ENCODE results near the gene ENTPD5.

DNA sequence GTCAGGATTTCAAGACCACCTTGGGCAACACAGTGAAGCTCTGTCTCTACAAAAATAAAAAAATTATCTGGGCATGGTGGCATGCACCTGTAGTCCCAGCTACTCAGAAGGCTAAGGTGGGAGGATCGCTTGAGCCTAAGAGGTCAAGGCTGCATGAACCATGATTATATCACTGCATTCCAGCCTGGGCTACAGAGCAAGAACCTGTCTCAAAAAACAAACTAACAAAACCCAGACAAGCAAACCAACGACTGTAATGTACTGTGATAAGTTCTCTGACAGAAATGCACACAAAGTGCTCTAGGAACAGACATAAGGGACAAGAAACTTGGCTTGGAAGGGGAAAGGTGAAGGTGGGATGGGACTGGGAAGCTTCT lies 22.4 kb downstream of the ENTPD5 start:
- TF ChIP-seq, protein P1, sequence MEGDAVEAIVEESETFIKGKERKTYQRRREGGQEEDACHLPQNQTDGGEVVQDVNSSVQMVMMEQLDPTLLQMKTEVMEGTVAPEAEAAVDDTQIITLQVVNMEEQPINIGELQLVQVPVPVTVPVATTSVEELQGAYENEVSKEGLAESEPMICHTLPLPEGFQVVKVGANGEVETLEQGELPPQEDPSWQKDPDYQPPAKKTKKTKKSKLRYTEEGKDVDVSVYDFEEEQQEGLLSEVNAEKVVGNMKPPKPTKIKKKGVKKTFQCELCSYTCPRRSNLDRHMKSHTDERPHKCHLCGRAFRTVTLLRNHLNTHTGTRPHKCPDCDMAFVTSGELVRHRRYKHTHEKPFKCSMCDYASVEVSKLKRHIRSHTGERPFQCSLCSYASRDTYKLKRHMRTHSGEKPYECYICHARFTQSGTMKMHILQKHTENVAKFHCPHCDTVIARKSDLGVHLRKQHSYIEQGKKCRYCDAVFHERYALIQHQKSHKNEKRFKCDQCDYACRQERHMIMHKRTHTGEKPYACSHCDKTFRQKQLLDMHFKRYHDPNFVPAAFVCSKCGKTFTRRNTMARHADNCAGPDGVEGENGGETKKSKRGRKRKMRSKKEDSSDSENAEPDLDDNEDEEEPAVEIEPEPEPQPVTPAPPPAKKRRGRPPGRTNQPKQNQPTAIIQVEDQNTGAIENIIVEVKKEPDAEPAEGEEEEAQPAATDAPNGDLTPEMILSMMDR (IDR thresholded peaks at IDR 0.05; ENCODE audit: low read length), result no peak
- no peak for TF ChIP-seq EZH2 (IDR thresholded peaks at IDR 0.05; ENCODE audit: borderline replicate concordance, low read length)
